ENCODE data around the gene VAV2.

DNA sequence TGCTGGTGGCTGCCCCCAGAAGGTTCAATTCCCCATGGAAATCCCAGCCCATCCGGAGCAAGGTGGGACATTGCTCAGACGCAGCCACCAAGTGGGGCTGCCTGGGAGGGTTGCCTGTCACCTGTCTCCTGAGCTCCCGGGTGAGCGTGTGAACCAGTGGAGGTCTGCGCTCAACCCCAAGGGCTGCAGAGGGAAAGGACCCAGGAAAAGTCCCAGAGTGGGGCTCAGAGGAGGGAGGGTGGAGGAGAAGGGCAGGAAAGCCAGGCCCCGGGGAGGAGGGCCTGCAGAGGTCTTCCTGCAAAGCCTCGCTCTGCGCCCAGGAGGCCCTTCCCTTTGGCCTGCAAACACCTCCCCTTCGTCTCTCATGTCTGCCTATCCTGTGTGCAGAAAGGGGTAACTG, 134.5 kb downstream of the VAV2 start:
- TF ChIP-seq USF2 (IDR thresholded peaks at IDR 0.05; ENCODE audit: low read depth, low read length) = no peak
- TF ChIP-seq MAZ (IDR thresholded peaks at IDR 0.05; ENCODE audit: borderline replicate concordance, low read depth, low read length) = no peak
- no peak for TF ChIP-seq CTCF (conservative IDR thresholded peaks at IDR 0.05; ENCODE audit: low read depth, low read length)
- no peak for TF ChIP-seq RFX5 (IDR thresholded peaks at IDR 0.05; ENCODE audit: low read depth, low read length)
- TF ChIP-seq BHLHE40 (IDR thresholded peaks at IDR 0.05; ENCODE audit: low read depth, low read length) = no peak
- no peak for TF ChIP-seq POLR2A (IDR thresholded peaks at IDR 0.05; ENCODE audit: low read depth, low read length)
